ENCODE measurements around the gene SETD6. TPM values are rescaled to one million over a fixed set of nuclear protein-coding genes. Genes with fewer than 3 reads are reported as not detected.
A peak's percentile ranks its signal among the peaks of the same experiment; 100 is the strongest.

Gene SETD6
- total and polyA plus RNA-seq, 2 of the 13 experiments (the other 11 are each of a cell fraction or from before 2014, with no cell fraction given), result 24.0 to 25.7 TPM

DNA sequence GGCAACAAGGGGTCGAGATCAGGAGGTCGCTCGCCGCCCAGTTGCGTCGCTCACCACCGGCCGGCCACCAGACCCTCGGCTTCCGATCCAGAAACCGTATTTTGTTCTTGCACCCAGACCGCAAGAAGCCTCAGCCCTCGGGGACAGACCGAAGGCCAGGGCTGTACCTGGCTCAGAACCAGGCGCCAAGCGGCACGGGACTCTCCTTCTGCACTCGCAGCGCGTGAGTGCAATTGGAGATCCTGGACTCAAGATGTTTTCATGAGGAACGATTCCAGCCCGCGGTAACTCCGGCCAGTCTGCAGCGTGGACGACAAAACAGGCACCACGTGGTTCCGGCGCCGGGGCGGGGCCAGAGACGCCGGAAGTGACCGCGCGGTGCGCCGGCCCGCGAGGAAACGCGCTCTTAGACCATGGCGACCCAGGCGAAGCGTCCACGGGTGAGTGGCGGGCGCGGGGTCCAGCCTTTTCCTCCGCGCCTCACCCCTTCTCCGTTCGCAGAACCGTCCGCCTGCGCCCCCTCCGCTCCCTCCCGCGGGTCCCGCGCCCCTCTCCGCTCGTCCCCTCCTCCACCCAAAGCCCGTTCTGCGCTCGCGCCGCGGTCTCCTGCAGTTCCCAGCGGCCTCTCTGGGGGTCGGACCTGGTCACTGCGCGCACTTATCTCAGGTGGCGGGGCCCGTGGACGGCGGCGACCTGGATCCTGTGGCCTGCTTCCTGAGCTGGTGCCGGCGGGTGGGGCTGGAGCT, at the start of gene SETD6 (continued):
- TF ChIP-seq ZNF740 (CRISPR knock-in tag; IDR thresholded peaks at IDR 0.05) (peak; percentile 19; the same call in 1 of the 2 replicates), ZNF577 (CRISPR knock-in tag; IDR thresholded peaks at IDR 0.05; ENCODE audit: borderline replicate concordance, low read depth) (0 out of 2 replicates have a peak, but pooled peaks have one; percentile 88), HMG20B (CRISPR knock-in tag; conservative IDR thresholded peaks at IDR 0.05) (peak; percentile 29; the same call in 1 of the 2 replicates), RFXANK (CRISPR knock-in tag; IDR thresholded peaks at IDR 0.05) (peak; percentile 67; the same call in 1 of the 2 replicates), AGO2 (optimal IDR thresholded peaks at IDR 0.05; ENCODE audit: low read depth, low read length) (no peak), CTCF (CRISPR knock-in tag; IDR thresholded peaks at IDR 0.05) (peak; percentile 46), ZNF143 (CRISPR knock-in tag; IDR thresholded peaks at IDR 0.05) (peak; percentile 74), ZNF572 (CRISPR knock-in tag; IDR thresholded peaks at IDR 0.05) (no peak), ZNF280D (CRISPR knock-in tag; IDR thresholded peaks at IDR 0.05) (peak; percentile 96), HNF4A (CRISPR knock-in tag; IDR thresholded peaks at IDR 0.05) (peak; percentile 52), POLR2AphosphoS5 (IDR thresholded peaks at IDR 0.05; ENCODE audit: low read depth, low read length) (peak; percentile 83), ESRRA (CRISPR knock-in tag; IDR thresholded peaks at IDR 0.05; ENCODE audit: low read depth) (no peak; the same call in 1 of the 2 replicates)
- TF ChIP-seq, protein P1, sequence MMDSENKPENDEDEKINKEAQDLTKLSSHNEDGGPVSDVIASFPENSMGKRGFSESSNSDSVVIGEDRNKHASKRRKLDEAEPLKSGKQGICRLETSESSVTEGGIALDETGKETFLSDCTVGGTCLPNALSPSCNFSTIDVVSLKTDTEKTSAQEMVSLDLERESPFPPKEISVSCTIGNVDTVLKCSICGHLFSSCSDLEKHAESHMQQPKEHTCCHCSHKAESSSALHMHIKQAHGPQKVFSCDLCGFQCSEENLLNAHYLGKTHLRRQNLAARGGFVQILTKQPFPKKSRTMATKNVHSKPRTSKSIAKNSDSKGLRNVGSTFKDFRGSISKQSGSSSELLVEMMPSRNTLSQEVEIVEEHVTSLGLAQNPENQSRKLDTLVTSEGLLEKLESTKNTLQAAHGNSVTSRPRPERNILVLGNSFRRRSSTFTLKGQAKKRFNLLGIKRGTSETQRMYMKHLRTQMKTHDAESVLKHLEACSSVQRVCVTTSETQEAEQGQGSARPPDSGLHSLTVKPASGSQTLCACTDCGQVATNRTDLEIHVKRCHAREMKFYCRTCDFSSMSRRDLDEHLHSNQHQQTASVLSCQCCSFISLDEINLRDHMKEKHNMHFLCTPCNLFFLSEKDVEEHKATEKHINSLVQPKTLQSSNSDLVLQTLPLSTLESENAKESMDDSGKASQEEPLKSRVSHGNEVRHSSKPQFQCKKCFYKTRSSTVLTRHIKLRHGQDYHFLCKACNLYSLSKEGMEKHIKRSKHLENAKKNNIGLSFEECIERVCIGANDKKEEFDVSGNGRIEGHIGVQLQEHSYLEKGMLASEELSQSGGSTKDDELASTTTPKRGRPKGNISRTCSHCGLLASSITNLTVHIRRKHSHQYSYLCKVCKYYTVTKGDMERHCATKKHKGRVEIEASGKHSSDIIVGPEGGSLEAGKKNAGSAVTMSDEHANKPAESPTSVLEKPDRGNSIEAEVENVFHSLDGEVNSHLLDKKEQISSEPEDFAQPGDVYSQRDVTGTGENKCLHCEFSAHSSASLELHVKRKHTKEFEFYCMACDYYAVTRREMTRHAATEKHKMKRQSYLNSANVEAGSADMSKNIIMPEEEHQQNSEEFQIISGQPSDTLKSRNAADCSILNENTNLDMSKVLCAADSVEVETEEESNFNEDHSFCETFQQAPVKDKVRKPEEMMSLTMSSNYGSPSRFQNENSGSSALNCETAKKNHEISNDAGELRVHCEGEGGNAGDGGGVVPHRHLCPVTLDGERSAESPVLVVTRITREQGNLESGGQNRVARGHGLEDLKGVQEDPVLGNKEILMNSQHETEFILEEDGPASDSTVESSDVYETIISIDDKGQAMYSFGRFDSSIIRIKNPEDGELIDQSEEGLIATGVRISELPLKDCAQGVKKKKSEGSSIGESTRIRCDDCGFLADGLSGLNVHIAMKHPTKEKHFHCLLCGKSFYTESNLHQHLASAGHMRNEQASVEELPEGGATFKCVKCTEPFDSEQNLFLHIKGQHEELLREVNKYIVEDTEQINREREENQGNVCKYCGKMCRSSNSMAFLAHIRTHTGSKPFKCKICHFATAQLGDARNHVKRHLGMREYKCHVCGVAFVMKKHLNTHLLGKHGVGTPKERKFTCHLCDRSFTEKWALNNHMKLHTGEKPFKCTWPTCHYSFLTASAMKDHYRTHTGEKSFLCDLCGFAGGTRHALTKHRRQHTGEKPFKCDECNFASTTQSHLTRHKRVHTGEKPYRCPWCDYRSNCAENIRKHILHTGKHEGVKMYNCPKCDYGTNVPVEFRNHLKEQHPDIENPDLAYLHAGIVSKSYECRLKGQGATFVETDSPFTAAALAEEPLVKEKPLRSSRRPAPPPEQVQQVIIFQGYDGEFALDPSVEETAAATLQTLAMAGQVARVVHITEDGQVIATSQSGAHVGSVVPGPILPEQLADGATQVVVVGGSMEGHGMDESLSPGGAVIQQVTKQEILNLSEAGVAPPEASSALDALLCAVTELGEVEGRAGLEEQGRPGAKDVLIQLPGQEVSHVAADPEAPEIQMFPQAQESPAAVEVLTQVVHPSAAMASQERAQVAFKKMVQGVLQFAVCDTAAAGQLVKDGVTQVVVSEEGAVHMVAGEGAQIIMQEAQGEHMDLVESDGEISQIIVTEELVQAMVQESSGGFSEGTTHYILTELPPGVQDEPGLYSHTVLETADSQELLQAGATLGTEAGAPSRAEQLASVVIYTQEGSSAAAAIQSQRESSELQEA (CRISPR knock-in tag; IDR thresholded peaks at IDR 0.05; ENCODE audit: not compliant biosample characterization), result peak; percentile 99
- TF ChIP-seq, protein P2, sequence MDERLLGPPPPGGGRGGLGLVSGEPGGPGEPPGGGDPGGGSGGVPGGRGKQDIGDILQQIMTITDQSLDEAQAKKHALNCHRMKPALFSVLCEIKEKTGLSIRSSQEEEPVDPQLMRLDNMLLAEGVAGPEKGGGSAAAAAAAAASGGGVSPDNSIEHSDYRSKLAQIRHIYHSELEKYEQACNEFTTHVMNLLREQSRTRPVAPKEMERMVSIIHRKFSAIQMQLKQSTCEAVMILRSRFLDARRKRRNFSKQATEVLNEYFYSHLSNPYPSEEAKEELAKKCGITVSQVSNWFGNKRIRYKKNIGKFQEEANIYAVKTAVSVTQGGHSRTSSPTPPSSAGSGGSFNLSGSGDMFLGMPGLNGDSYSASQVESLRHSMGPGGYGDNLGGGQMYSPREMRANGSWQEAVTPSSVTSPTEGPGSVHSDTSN (CRISPR knock-in tag; IDR thresholded peaks at IDR 0.05), result no peak

All from HepG2 (cell line).